ENCODE measurements around the gene SHCBP1L. TPM values are rescaled to one million over a fixed set of nuclear protein-coding genes. Genes with fewer than 3 reads are reported as not detected.
"Not testable (repeated sequence)": the region's sequence is repeated elsewhere in the genome, so short reads cannot be mapped to it uniquely, and the experiment has no call there.

The SHCBP1L gene
- total RNA-seq, 2 donors from 2014 or later, result not detected

DNA sequence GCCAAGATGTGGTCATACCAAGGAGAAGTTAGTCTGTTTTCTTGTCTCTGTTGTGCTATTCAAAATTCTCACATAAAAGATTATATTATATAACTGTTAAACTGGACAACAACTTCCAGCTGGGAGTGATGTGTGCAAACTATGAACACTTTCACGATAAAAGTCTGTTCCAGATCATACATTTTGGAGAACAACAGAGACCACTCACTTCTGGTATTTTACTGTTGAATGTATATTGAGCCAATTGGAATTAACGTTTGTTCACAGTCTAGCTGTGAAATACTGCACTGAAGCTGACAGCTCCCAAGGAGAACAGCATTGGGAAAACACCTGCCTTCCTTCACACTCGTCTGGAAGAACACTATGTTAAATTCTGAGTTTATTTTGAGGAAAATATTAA lies 860 bp upstream of the SHCBP1L start:
- H3K9me3 ChIP-seq, result no peaks in the 10 kb centered on the region
- no peak for DNase-seq (ENCODE audit: low spot score)
- H3K27ac ChIP-seq, result no peak overlapping the region
- peaks cover 0 to 8% of the 10 kb centered on the region in 2 donors for H3K4me1 ChIP-seq
- no peak overlapping the region for H3K4me3 ChIP-seq
- peaks cover 2 to 9% of the 10 kb centered on the region in 2 donors for H3K27me3 ChIP-seq
- no peaks in the 10 kb centered on the region for H3K36me3 ChIP-seq
- TF ChIP-seq, protein P1, sequence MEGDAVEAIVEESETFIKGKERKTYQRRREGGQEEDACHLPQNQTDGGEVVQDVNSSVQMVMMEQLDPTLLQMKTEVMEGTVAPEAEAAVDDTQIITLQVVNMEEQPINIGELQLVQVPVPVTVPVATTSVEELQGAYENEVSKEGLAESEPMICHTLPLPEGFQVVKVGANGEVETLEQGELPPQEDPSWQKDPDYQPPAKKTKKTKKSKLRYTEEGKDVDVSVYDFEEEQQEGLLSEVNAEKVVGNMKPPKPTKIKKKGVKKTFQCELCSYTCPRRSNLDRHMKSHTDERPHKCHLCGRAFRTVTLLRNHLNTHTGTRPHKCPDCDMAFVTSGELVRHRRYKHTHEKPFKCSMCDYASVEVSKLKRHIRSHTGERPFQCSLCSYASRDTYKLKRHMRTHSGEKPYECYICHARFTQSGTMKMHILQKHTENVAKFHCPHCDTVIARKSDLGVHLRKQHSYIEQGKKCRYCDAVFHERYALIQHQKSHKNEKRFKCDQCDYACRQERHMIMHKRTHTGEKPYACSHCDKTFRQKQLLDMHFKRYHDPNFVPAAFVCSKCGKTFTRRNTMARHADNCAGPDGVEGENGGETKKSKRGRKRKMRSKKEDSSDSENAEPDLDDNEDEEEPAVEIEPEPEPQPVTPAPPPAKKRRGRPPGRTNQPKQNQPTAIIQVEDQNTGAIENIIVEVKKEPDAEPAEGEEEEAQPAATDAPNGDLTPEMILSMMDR (IDR thresholded peaks at IDR 0.05), result no peak

DNA sequence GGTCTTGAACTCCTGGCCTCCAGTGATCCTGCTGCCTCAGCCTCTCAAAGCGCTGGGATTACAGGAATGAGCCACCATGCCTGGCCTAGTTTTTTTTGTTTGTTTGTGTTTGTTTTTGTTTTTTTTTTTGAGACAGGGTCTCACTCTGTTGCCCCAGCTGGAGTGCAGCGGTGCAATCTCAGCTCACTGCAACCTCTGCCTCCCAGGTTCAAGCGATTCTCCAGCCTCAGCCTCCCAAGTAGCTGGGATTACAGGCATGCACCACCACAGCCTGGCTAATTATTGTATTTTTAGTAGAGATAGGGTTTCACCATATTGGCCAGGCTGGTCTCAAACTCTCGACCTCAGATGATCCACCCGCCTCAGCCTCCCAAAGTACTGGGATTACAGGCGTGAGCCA lies 9.6 kb downstream of the SHCBP1L start:
- H3K36me3 ChIP-seq; DNase-seq (ENCODE audit: low spot score); H3K4me3 ChIP-seq; H3K9me3 ChIP-seq; H3K27me3 ChIP-seq; H3K4me1 ChIP-seq; H3K27ac ChIP-seq: not testable (repeated sequence)

DNA sequence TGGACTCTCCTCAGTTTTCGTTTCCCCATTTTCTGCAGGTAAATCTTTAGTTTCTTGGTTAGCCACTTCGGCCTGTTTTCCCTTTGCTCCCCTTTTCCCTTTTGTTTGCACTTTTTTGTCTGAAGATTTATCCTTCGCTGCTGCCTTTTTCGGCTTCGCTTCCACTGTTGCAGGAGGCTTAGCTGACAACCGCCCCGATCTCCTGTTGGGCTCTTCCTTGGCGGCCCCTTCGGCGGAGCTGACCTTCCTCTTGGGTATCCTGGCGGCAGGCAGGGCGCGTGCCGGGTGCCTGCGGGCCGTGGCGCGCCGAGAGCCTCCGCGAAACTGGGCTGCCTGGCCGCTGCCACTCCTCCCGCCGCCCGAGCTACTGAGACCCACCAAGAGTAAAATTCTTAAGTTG lies 10.8 kb downstream of the SHCBP1L start:
- not testable (repeated sequence) for H3K27ac ChIP-seq; DNase-seq (ENCODE audit: low spot score); H3K36me3 ChIP-seq; H3K9me3 ChIP-seq; H3K4me3 ChIP-seq; H3K27me3 ChIP-seq; H3K4me1 ChIP-seq

DNA sequence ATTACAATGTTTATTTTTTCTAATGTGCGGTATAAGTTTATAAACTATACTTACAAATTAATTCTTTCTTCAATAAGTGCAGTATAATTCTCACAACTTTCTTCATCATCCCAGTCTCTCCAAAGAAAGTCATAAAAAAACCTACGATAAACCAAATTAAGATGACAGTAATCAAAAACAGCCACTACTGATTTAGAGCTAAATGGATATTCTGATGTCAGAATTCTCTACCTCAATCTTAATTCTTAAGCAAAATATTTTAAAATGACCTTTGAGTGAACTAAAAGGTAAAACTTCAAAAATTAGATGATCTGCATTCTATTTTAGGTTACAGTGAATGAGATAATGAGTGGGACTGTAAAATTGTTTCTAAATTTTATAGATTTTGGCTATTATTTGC lies 13.6 kb downstream of the SHCBP1L start:
- Histone ChIP-seq H3K27me3 (no peaks in the 10 kb centered on the region), H3K4me3 (no peak overlapping the region), H3K36me3 (no peaks in the 10 kb centered on the region), H3K9me3 (peaks cover 6 to 11% of the 10 kb centered on the region in 2 donors), H3K27ac (no peak overlapping the region), H3K4me1 (no peaks in the 10 kb centered on the region)
- TF ChIP-seq, protein P1 (IDR thresholded peaks at IDR 0.05), result no peak
- no peak for DNase-seq (ENCODE audit: low spot score)

DNA sequence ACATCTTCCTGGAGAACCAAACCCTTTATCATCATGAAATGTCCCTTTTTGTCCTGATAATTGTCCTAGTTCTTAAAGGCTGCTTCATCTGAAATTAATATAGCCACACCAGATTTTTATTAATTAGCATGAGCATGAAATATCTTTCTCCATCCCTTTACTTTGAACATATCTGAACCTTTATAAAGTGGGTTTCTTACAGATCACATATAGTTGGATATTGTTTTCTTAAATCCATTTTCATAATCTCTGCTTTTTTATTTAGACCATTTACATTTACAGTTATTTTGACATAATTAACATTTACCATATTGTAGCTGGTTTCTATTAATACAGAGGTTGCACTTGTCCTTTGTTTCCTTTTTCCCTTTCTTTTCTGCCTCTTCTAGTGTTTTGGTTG lies 17.2 kb downstream of the SHCBP1L start:
- Histone ChIP-seq H3K27ac (no peak overlapping the region), H3K4me1 (no peaks in the 10 kb centered on the region), H3K4me3 (no peak overlapping the region), H3K9me3 (peaks cover 6 to 11% of the 10 kb centered on the region in 2 donors), H3K36me3 (no peaks in the 10 kb centered on the region), H3K27me3 (no peaks in the 10 kb centered on the region)
- no peak for DNase-seq (ENCODE audit: low spot score)
- TF ChIP-seq, protein P1 (IDR thresholded peaks at IDR 0.05), result no peak

DNA sequence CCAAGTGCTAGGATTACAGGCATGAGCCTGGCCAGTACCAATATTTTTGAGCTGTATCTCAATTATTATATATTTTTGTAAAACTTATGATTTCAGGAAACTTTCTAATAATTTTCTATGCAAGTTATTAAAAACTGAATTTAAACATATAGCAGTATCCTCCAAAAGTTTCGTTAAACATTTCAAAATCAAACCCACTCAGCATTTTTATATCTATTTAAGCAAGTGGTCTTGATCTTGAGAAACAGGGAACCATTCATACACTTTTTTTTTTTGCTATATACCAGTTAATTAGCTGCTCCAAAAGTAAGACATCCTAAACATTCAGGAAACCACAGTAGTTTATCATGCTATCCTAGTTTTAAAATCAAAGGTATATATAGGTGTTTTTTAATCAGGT lies 22.0 kb downstream of the SHCBP1L start:
- Histone ChIP-seq H3K4me3 (no peak overlapping the region), H3K27ac (no peak overlapping the region), H3K9me3 (peaks cover 6 to 11% of the 10 kb centered on the region in 2 donors), H3K4me1 (no peaks in the 10 kb centered on the region), H3K27me3 (no peaks in the 10 kb centered on the region), H3K36me3 (no peaks in the 10 kb centered on the region)
- DNase-seq (ENCODE audit: low spot score), result no peak
- TF ChIP-seq, protein P1 (IDR thresholded peaks at IDR 0.05), result no peak

DNA sequence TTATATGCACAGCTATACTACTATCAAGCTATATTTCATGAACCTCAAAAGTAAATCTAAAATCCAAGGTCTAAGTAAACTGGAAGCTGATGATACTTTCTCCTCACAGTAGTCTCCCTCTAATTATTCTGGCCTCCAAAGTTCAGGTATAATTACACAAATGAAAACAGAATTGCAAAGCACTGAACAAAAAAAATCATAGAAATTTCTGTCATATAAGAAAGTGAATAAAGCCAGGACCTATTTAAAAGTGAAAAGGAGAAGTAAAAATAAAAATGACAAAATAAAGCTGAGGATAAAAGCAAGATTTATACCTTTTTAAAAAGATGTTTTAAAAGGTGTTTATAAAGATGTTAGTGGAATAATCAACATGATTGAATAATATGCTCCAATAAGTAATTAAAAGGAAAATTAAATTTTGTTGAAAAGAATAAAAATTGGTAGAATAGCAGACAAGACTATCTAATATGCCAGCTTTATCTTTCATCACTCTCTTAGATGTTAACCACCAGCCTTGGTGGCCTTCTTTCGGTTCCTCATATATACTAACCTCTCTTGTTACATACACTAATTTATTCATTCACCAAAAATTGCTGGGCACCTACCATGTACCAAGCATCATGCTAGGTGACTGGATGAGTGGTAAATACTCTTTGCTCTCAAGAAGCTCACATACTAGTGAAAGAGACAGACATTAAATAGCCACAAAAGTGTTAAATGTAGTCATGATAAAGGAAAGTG lies 25.1 kb downstream of the SHCBP1L start:
- no peak overlapping the region for H3K27ac ChIP-seq
- no peaks in the 10 kb centered on the region for H3K27me3 ChIP-seq
- H3K9me3 ChIP-seq, result no peaks in the 10 kb centered on the region
- TF ChIP-seq, protein P1 (IDR thresholded peaks at IDR 0.05), result no peak
- no peaks in the 10 kb centered on the region for H3K36me3 ChIP-seq
- no peaks in the 10 kb centered on the region for H3K4me1 ChIP-seq
- H3K4me3 ChIP-seq, result no peak overlapping the region
- DNase-seq (ENCODE audit: low spot score), result no peak
